Neutrophil (primary cell): ENCODE measurements around the gene RSAD1.

Experiments used
- H3K27ac ChIP-seq: fragments of 200-600 bp; sonication (generic); 2 replicates; pipeline ENCODE4 v1.5.1; 2016; ENCODE audit warnings: mild to moderate bottlenecking, moderate library complexity
- H3K27me3 ChIP-seq: fragments of 200-600 bp; sonication (generic); 2 replicates; pipeline ENCODE4 v1.6.0; 2016; ENCODE audit warnings: mild to moderate bottlenecking
- H3K36me3 ChIP-seq: fragments of 200-600 bp; sonication (generic); 2 replicates; pipeline ENCODE4 v1.5.1; 2017
- H3K4me1 ChIP-seq, 2 experiments: fragments of 200-600 bp in 1 of 2; sonication (generic) in 1 of 2; 1 replicate in 1 of 2; 2 replicates in 1 of 2; pipeline versions ENCODE4 v1.5.1 to v1.6.1; 2013 to 2016; ENCODE audit warnings: low read depth in 1 of 2, low read length in 1 of 2, mild to moderate bottlenecking in 1 of 2, moderate library complexity in 1 of 2; ENCODE audit not compliant: control insufficient read depth in 1 of 2, insufficient read depth in 1 of 2
- H3K4me3 ChIP-seq, 2 experiments: fragments of 200-600 bp in 1 of 2; sonication (generic) in 1 of 2; 1 replicate in 1 of 2; 2 replicates in 1 of 2; pipeline ENCODE4 v1.5.1; 2013 to 2016; ENCODE audit warnings: low read depth in 1 of 2, low read length in 1 of 2, mild to moderate bottlenecking in 1 of 2, moderate library complexity in 1 of 2
- H3K9me3 ChIP-seq: fragments of 200-600 bp; sonication (generic); 2 replicates; pipeline ENCODE4 v1.5.1; 2016
- TF ChIP-seq, protein P1 (sequence below): fragments of 200-600 bp; sonication (generic); IDR thresholded peaks from 2 replicates; pipeline ENCODE4 v1.5.1; 2016; ENCODE audit warnings: antibody characterized with exemption

Gene RSAD1

GRCh38 chr17:50481648-50482047, 3.0 kb downstream of the RSAD1 start:
- H3K27ac ChIP-seq, result peak overlapping the region; percentile 80
- H3K4me3 ChIP-seq, result no peak overlapping the region
- H3K36me3 ChIP-seq, result peaks cover 25% of the 10 kb centered on the region
- peaks cover 45 to 49% of the 10 kb centered on the region in 2 experiments for H3K4me1 ChIP-seq
- no peaks in the 10 kb centered on the region for H3K9me3 ChIP-seq
- TF ChIP-seq, protein P1, sequence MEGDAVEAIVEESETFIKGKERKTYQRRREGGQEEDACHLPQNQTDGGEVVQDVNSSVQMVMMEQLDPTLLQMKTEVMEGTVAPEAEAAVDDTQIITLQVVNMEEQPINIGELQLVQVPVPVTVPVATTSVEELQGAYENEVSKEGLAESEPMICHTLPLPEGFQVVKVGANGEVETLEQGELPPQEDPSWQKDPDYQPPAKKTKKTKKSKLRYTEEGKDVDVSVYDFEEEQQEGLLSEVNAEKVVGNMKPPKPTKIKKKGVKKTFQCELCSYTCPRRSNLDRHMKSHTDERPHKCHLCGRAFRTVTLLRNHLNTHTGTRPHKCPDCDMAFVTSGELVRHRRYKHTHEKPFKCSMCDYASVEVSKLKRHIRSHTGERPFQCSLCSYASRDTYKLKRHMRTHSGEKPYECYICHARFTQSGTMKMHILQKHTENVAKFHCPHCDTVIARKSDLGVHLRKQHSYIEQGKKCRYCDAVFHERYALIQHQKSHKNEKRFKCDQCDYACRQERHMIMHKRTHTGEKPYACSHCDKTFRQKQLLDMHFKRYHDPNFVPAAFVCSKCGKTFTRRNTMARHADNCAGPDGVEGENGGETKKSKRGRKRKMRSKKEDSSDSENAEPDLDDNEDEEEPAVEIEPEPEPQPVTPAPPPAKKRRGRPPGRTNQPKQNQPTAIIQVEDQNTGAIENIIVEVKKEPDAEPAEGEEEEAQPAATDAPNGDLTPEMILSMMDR, result no peak
- peaks cover under 1% of the 10 kb centered on the region for H3K27me3 ChIP-seq

DNA sequence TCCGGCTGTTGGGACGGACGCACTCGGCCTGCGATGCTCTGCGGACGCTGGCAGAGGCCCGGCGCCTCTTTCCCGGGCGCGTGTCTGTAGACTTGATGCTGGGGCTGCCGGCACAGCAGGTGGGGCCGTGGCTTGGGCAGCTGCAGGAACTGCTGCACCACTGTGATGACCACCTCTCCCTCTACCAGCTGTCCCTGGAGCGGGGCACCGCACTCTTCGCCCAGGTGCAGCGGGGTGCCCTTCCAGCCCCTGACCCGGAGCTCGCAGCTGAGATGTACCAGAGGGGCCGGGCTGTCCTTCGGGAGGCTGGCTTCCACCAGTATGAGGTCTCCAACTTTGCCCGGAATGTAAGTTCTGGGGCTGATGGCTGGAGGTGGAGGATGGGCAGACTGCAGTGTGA, 3.5 kb downstream of the RSAD1 start:
- H3K27ac ChIP-seq, result peak overlapping the region; percentile 80
- TF ChIP-seq, protein P1, result no peak

DNA sequence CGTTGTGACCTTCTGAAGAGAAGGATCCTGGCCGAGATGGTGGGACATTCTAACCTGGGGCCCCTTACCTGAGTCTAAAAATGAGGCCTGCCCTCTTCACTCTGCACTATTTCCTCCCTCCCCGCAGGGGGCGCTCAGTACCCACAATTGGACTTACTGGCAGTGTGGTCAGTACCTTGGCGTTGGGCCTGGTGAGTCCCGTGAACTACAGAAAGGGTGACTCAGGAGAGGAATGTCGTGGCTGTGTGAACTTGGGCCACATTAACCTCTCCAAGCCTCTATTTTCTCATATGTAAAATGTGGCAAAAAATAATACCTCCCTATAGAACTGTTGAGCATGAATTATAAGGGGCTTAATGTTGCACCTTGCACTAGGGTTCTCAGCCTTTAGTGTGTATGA, 3.9 kb downstream of the RSAD1 start:
- peaks cover 45 to 49% of the 10 kb centered on the region in 2 experiments for H3K4me1 ChIP-seq
- H3K9me3 ChIP-seq, result no peaks in the 10 kb centered on the region
- H3K27ac ChIP-seq, result no peak overlapping the region
- H3K4me3 ChIP-seq, result no peak overlapping the region
- peaks cover 25% of the 10 kb centered on the region for H3K36me3 ChIP-seq
- no peaks in the 10 kb centered on the region for H3K27me3 ChIP-seq
- TF ChIP-seq, protein P1, result peak; percentile 83

More for the DNA sequence above, 3.5 kb downstream of the RSAD1 start:
- H3K27me3 ChIP-seq, result no peaks in the 10 kb centered on the region
- peaks cover 25% of the 10 kb centered on the region for H3K36me3 ChIP-seq
- H3K4me1 ChIP-seq, result peaks cover 45 to 49% of the 10 kb centered on the region in 2 experiments
- H3K9me3 ChIP-seq, result no peaks in the 10 kb centered on the region
- H3K4me3 ChIP-seq, result no peak overlapping the region

DNA sequence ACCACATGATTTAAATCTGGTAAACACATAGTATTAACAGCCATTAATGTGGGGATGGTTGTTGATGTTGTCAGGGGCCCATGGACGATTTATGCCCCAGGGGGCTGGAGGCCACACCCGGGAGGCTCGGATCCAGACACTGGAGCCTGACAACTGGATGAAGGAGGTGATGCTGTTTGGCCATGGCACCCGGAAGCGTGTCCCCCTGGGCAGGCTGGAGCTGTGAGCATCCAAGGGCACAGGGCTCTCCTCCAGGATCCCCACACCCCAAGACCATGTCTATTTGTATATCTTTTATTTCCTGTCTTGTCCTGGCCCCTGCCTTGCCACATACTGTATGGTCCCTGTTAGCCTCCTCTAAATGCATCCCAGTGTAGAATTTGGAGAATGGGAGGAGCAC, 4.6 kb downstream of the RSAD1 start:
- no peak overlapping the region for H3K4me3 ChIP-seq
- TF ChIP-seq, protein P1, result no peak
- no peaks in the 10 kb centered on the region for H3K9me3 ChIP-seq
- peaks cover 41 to 44% of the 10 kb centered on the region in 2 experiments for H3K4me1 ChIP-seq
- peaks cover 25% of the 10 kb centered on the region for H3K36me3 ChIP-seq
- H3K27me3 ChIP-seq, result no peaks in the 10 kb centered on the region
- H3K27ac ChIP-seq, result no peak overlapping the region

GRCh38 chr17:50484386-50485155, 5.9 kb downstream of the RSAD1 start:
- H3K36me3 ChIP-seq, result peaks cover 25% of the 10 kb centered on the region
- TF ChIP-seq, protein P1, result no peak
- peaks cover 31% of the 10 kb centered on the region in 2 experiments for H3K4me1 ChIP-seq
- no peaks in the 10 kb centered on the region for H3K27me3 ChIP-seq
- H3K4me3 ChIP-seq, result no peak overlapping the region
- no peaks in the 10 kb centered on the region for H3K9me3 ChIP-seq
- H3K27ac ChIP-seq, result no peak overlapping the region
